Epidermal melanocyte (primary cell): ENCODE measurements around the gene RPL28.
"Not testable (repeated sequence)": the region's sequence is repeated elsewhere in the genome, so short reads cannot be mapped to it uniquely, and the experiment has no call there.

ENCODE experiments used
- DNase-seq: peaks from one replicate; pipeline ENCODE4 v3.0.0; 2011; ENCODE audit warnings: low spot score; ENCODE audit not compliant: insufficient read length

Gene RPL28

GRCh38 chr19:55447421-55448174 lies 61.9 kb downstream of the RPL28 start:
- peak; percentile 92 for DNase-seq

- not testable (repeated sequence) for DNase-seq
Measured at GRCh38 chr19:55448175-55448490, 62.4 kb downstream of the RPL28 start.

GRCh38 chr19:55449469-55449868 lies 63.7 kb downstream of the RPL28 start:
- no peak for DNase-seq

- no peak for DNase-seq
Measured at GRCh38 chr19:55451163-55451964, 65.6 kb downstream of the RPL28 start.

GRCh38 chr19:55451965-55452748 lies 66.4 kb downstream of the RPL28 start:
- DNase-seq = no peak
